GOT3 (cell line): ENCODE results near the gene OCIAD2.
"Not testable (repeated sequence)": the region's sequence is repeated elsewhere in the genome, so short reads cannot be mapped to it uniquely, and the experiment has no call there.

ENCODE experiments used
- DNase-seq: peaks from one replicate; lab custom pipeline; 2025; ENCODE audit warnings: mixed read lengths; lab: John Stamatoyannopoulos, UW

Gene OCIAD2

GRCh38 chr4:48854395-48854683 is 52.2 kb downstream of the OCIAD2 start:
- no peak for DNase-seq

GRCh38 chr4:48853604-48854394 is 52.8 kb downstream of the OCIAD2 start:
- no peak for DNase-seq

DNA sequence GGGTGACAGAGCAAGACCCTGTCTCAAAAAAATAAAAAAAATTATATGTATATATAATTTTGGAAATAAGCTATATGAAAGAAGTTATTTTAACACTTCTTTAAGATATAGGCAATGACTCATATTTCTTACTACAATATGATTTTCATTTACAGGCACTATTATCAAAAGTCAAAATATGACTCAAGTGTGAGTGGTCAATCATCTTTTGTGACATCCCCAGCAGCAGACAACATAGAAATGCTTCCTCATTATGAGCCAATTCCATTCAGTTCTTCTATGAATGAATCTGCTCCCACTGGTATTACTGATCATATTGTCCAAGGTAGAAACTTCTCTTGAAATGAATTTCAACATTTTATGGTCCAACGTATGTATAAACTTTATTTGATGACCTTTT is 54.9 kb downstream of the OCIAD2 start:
- no peak for DNase-seq

DNA sequence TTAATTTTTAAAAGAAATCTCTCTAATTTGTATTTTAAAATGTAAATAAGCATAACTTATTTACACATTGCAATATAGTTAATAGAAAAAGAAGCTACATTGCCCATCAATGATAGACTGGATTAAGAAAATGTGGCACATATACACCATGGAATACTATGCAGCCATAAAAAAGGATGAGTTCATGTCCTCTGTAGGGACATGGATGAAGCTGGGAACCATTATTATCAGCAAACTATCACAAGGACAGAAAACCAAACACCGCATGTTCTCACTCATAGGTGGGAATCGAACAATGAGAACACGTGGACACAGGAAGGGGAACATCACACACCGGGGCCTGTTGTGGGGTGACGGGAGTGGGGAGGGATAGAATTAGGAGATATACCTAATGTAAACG is 57.8 kb downstream of the OCIAD2 start:
- DNase-seq, result not testable (repeated sequence)

GRCh38 chr4:48844843-48845242 is 61.7 kb downstream of the OCIAD2 start:
- no peak for DNase-seq

DNA sequence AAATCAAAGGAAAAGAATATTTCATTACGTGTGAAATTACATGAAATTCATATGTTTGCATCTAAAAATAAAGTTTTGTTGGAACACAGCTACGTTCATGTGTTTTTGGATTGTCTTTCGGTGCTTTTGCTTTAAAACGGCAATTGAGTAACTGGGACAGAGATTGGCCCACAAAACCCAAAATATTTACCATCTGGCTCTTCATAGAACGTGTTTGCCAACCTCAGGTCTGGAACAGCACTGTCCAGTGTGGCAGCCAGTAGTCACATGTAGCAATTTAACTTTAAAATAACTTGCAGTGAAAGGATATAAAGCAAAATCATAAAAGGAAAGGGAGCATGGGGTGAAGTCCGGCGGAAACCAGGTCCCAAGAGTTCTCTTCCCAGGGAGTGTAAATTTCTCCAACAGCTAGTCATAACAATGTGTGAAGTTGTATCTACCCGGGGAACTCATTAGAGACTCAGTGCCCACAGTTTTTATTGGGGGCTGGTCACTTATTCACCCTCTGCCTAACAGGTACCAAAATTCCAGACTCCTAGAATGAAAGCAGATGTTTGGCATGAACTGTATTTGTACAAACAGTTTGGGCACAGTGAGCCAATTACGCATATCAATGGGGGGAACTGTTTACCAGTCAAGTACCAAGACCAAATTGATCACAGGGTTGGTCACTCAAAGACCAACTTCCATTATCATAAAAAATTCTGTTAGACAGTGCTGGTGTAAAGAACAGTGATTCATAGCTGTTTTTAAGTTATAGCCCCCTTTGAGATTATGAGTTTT is 65.3 kb downstream of the OCIAD2 start:
- no peak for DNase-seq

- no peak for DNase-seq
Measured at GRCh38 chr4:48836658-48837057, 69.9 kb downstream of the OCIAD2 start.
